Measurements from ENCODE around the gene NTN5.
A peak's percentile ranks its signal among the peaks of the same experiment; 100 is the strongest.

Gene NTN5

DNA sequence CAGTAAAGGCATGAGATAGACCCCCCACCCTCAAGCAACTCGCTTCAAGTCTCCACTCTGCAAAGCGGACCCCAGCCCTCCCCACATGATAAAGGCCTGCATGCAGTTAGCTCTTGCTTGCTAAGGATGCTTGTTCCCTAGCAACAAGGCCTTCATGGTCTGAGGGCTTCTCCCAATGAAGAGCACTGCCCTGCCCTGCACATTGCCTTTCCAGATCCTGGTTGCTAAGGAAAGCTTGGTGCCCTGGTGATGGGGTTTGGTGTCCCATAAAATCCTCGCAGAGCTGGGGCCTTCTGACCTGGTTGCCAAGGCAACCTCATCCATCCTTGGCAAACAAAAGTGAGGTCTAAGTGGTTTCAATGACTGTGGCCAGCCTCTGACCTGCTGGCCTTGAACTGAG lies 41.6 kb downstream of the NTN5 start:
- no peak for DNase-seq (ENCODE audit: extremely low read depth in 1 of 2, low read depth in 1 of 2)

DNA sequence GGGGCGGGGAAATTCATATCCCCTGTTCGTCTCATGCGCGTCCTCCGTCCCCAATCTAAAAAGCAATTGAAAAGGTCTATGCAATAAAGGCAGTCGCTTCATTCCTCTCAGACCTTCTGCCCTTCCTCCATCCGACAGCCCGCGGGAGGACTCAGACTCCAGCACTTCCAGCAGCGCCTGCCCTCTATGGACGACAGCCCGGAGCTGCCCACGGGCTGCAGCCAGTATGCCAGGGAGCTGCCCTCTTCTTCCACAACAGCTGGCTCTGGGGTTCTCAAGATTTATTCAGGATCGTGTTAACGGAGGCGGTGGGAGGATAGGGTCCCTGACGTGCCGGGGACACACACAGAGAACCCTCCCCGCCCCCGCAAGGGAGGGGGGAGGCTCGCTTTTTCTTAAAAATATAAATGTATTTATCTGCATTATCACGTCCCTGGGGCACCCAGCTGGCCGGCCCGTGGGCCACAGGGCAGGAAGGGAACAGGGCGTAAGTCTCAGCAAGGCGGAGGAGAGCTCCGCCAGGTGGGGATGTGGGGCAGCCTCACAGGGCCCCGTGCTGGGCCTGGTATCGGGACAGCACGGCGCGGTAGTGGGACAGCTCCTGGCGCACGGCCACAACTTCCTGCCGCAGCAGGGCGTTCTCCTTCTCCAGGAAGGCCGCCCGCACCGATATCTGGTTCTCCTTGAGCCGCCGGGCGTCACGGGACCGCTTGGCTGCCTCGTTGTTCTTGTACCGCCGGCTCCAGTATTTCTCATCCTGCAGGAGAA lies 42.3 kb downstream of the NTN5 start:
- DNase-seq (ENCODE audit: extremely low read depth in 1 of 2, low read depth in 1 of 2) = no peak

DNA sequence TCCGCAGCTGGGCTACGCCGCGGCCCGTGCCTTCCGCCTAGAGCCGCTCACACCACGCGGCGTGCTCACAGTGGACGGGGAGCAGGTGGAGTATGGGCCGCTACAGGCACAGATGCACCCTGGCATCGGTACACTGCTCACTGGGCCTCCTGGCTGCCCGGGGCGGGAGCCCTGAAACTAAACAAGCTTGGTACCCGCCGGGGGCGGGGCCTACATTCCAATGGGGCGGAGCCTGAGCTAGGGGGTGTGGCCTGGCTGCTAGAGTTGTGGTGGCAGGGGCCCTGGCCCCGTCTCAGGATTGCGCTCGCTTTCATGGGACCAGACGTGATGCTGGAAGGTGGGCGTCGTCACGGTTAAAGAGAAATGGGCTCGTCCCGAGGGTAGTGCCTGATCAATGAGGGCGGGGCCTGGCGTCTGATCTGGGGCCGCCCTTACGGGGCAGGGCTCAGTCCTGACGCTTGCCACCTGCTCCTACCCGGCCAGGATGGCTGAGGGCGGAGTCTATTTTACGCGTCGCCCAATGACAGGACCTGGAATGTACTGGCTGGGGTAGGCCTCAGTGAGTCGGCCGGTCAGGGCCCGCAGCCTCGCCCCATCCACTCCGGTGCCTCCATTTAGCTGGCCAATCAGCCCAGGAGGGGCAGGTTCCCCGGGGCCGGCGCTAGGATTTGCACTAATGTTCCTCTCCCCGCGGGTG lies 43.1 kb downstream of the NTN5 start:
- no peak for DNase-seq (ENCODE audit: extremely low read depth in 1 of 2, low read depth in 1 of 2)

DNA sequence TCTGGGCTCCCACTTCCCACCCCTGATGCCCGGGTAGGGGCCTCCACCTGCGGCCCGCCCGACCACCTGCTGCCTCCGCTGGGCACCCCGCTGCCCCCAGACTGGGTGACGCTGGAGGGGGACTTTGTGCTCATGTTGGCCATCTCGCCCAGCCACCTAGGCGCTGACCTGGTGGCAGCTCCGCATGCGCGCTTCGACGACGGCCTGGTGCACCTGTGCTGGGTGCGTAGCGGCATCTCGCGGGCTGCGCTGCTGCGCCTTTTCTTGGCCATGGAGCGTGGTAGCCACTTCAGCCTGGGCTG lies 43.6 kb downstream of the NTN5 start:
- DNase-seq (ENCODE audit: extremely low read depth in 1 of 2, low read depth in 1 of 2) = no peak

DNA sequence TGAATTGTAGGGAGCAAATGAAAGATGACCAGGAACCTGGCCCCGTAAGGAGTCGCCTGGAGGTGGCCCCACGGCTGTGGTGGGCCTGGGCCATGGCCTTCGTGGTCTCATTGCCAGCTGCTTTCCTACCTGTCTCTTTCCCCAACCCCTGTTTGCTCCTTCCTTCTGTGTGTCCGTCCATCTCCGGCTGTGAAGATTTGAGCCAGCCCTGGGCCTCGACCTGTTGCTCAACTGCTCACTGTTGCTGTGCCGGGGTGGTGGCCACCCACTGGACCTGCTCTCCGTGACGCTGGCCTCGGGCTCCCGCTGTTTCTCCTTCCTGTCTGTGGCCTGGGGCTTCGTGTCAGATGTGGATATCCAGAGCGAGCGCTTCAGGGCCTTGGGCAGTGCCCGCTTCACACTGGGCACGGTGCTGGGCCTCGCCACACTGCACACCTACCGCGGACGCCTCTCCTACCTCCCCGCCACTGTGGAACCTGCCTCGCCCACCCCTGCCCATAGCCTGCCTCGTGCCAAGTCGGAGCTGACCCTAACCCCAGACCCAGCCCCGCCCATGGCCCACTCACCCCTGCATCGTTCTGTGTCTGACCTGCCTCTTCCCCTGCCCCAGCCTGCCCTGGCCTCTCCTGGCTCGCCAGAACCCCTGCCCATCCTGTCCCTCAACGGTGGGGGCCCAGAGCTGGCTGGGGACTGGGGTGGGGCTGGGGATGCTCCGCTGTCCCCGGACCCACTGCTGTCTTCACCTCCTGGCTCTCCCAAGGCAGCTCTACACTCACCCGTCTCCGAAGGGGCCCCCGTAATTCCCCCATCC lies 44.1 kb downstream of the NTN5 start:
- DNase-seq (ENCODE audit: extremely low read depth in 1 of 2, low read depth in 1 of 2) = no peak

DNA sequence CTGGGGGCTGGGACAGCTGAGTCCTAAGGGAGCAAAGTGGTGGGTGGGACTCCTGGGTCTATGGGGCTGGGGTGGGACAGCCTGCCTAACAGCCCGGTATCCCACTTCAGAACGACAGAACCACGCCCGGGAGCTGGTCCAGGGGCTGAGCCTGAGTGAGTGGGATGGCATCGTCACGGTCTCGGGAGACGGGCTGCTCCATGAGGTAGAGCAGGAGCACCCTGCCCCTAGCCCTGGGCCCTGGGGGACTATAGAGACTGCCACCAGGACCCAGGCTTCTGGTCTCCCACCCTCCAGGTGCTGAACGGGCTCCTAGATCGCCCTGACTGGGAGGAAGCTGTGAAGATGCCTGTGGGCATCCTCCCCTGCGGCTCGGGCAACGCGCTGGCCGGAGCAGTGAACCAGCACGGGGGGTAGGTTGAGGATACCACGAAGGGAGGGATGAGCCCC lies 44.9 kb downstream of the NTN5 start:
- no peak for DNase-seq (ENCODE audit: extremely low read depth in 1 of 2, low read depth in 1 of 2)

DNA sequence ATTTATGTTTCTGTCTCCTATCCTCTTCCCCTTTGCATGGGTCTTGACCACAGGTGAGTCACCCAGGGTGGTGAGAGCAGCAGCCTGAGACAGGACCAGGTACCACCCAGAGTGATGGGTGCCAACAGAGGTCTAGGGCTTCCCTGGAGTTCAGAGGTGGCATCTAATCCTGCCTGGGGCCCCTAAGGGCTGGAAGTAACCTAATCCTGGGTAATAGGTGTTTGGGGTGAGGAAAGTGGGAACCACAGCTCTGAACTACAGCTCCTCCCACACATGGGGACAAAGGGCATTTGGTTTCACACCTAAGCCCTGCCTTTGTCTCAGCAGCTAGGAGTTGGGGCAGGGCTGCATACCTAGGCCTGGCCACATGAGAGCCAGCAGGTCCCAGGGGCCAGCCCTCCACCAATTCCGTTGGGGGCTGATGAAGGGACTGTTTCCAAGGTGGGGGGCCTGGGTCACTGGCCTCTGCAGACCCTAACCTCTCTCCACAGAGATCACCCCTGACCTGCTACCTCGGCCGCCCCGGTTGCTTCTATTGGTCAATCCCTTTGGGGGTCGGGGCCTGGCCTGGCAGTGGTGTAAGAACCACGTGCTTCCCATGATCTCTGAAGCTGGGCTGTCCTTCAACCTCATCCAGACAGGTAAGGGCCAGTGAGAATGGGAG lies 45.5 kb downstream of the NTN5 start:
- no peak for DNase-seq (ENCODE audit: extremely low read depth in 1 of 2, low read depth in 1 of 2)

DNA sequence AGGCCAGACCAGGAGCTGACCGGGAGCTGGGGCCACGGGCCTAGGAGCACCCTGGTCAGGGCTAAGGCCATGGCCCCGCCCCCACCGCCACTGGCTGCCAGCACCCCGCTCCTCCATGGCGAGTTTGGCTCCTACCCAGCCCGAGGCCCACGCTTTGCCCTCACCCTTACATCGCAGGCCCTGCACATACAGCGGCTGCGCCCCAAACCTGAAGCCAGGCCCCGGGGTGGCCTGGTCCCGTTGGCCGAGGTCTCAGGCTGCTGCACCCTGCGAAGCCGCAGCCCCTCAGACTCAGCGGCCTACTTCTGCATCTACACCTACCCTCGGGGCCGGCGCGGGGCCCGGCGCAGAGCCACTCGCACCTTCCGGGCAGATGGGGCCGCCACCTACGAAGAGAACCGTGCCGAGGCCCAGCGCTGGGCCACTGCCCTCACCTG lies 46.9 kb downstream of the NTN5 start:
- DNase-seq (ENCODE audit: extremely low read depth in 1 of 2, low read depth in 1 of 2) = no peak

DNA sequence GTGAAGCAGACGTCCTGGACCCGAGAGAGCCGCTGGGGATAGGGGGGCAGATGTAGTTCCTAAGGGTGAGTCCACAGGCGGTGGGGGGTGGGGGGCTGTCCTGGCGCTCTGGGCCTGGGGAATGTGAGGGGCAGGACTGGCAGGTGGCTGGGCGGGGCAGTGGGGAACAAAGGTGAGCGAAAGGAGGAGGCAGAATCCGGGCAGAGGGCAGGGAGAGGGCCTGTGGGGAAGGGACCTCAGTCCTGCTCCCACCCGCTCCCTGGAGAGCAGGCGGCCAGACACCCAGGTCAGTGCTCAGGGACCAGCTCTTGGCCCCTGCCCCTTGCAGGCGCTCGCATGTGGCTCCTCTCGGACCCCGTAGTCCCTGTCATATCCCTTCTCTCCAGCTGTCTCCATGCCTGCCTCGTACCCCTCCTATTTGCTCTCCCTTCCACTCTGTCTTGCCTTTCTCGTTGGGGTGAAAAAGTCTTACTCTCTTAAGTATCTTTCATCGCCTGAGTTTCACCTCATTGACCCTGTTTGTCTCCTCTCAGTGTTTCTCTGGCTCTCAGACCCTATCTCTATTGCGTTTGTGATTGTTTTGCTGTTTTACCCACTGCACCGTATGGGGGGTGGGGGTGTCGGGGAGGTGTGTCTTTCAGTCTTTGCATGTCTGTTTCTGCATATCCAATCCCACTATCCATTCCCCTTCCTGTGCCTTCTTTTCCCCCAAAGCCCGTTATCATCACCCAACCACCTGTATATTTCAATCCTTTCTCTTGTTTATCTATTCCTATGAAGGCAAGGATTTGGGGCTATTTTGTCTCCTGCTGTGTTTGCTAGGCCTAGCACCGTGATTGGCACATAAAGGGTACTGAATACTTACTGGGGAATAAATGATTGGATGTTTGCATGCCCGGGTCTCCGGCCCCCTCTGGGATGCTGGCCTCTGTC lies 47.8 kb downstream of the NTN5 start:
- DNase-seq (ENCODE audit: extremely low read depth in 1 of 2, low read depth in 1 of 2) = no peak

DNA sequence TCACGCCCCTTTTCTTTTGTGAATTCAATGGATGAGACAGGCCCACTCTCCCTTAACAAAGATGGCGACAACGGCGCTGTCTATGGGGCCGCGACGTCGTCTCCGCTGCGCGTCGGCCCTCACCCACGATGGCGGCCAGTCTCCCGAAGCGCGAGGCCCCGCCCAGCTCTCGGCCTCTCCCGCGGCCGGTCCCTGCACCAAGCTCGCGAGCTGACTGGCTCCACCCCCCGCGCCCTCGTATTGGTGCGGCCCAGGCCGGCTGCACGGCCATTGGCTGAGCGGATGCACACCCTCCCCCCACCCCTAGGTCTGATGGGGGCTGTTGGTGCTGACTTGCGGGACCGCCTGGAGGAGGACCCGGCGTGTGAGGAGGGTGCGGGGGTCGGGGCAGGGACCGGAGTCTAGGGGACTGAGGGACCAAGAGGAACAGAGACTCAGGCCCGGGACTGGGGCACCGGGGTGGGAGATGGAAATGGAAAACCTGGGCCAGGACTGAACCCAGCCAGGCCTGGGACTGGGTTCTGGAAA lies 48.7 kb downstream of the NTN5 start:
- DNase-seq (ENCODE audit: extremely low read depth in 1 of 2, low read depth in 1 of 2) = peak; percentile 97 to 98

DNA sequence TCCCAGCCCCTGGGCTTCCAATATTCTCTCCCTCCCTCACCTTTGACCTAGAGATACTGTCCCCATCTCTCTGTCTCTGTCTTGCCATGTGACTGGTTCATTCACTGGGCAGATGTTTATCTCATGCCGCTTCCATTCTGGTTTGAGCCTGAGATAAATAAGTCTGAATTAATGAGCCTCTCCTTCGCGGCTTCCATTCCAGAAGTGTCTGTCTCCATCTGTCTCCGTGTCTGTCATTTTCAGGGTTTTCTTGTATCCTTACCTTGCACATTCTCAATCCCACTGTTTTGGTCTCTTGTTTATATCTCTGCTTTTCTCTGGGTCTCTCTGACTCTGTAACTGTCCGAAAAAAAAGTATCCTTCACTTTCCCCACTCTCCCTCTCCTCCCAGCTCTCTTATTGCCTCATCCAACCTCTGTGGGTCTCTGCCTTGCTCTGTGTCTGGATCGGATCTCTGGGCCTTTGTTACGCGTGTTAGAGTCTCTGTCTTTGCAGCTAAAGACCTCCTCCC lies 49.2 kb downstream of the NTN5 start:
- no peak for DNase-seq (ENCODE audit: extremely low read depth in 1 of 2, low read depth in 1 of 2)

DNA sequence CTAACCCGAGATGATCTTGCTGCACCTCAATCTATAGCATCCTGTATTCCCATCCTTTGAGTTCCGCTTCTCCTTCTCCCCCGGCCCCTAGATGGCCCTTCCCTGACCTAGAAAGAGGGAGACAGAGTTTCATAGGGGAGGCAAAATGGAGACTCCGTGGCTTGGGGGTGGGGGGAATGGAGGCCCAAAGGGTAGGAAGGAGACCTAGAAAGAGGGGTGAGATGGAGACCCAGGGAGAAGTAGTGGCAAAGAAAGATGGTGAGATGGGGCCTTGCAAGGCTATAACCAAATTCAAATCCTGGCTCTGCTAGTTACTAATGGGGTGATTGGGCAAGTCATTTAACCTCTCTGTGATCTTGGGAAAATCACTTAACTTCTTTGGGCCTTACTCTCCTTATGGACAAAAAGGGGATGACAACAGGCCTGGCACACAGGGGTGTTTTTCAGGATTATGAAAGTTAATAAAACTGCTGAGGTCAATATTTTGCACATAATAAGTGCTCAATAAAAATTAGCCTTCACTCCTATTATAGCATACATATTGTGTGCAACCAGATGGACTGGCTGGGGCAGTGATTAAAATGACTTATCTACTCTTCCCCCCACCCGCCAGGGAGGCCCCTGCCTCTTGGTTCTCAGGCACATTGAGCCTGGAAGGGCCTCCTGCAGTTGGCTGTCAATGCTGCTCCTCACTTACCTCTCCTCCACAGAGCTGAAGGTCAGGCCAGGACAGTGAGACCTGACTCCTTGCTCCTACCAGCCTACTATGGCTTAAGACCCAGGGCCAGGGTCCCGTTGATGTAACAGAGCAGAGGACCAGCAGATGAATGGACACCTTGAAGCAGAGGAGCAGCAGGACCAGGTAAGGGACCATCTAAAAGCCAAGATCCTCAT lies 52.9 kb downstream of the NTN5 start:
- DNase-seq (ENCODE audit: extremely low read depth in 1 of 2, low read depth in 1 of 2) = no peak

DNA sequence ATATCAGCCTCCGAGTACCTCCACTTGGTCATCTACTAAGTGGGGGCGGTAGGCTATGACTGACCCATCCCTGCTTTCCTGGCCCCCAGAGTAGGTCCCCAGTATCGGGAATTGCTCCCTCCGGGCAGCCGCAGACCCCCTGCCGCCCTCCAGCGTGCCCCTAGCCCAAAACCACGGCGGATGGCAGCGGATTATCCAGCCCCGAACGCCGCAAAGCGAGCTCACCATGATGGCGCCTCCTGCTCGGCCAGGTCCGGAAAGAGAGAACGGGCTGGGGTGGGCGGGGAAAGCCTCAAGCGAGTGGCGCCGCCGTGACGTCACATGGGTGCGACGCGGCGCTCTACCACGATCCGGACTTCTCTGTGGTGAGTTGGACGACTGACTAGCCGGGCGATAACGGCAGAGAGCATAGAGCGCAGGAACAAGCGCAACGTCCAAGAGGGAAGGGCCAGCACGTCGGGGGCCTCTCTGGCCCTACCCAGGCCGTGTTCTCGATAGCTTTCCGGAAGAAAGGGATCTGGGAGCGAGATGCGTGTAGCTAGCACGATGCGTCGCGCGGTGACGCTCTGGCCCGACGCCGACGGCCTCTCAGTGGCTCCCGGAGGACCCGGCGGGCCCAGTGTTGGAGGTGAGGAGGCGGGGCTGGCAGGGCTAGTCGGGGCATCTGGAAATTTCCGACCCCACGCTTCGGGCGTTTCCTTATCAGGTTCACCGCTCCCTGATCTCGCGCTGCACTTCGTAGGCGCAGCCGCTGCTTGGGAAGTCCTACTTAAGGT lies 53.7 kb downstream of the NTN5 start, which contains the start of the genes RPL18 and SPHK2:
Gene RPL18 (minus strand): TSS at position 263 of the 776 bp plus-strand sequence. CDS start 35 bp downstream, at position 228.
Gene SPHK2 (plus strand): TSS at position 591 of the 776 bp plus-strand sequence. CDS start 1,009 bp downstream, outside the sequence.
- peak; percentile 93 to 94 for DNase-seq (ENCODE audit: extremely low read depth in 1 of 2, low read depth in 1 of 2)

DNA sequence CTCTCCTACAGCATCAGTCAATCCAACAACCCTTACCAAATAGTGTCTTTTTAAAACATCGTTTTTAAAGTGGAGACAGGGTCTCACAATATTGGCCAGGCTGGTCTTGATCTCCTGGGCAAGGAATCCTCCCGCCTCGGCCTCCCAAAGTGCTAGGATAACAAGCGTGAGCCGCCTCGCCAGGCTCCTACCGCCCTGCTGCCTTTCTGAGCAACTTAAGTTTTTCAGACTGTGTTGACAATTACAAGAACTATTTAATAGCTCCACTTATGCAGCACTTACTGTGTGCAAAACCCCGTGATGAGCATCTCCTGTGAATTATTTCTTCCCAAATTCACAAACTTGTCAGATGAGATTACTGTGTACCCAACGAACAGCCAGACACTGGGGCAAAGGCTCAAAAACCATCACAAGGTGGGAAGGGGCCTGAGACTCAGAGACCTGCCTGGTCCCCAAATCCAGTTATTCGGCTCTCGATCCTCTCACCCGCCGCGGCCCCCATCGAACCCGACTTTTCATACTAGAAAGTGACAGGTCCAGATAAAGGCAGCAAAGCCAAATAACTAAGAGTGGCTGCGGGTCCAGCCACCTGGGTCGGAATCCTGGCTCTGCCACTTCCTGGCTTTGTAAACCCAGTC lies 54.4 kb downstream of the NTN5 start:
- DNase-seq (ENCODE audit: extremely low read depth in 1 of 2, low read depth in 1 of 2) = no peak

DNA sequence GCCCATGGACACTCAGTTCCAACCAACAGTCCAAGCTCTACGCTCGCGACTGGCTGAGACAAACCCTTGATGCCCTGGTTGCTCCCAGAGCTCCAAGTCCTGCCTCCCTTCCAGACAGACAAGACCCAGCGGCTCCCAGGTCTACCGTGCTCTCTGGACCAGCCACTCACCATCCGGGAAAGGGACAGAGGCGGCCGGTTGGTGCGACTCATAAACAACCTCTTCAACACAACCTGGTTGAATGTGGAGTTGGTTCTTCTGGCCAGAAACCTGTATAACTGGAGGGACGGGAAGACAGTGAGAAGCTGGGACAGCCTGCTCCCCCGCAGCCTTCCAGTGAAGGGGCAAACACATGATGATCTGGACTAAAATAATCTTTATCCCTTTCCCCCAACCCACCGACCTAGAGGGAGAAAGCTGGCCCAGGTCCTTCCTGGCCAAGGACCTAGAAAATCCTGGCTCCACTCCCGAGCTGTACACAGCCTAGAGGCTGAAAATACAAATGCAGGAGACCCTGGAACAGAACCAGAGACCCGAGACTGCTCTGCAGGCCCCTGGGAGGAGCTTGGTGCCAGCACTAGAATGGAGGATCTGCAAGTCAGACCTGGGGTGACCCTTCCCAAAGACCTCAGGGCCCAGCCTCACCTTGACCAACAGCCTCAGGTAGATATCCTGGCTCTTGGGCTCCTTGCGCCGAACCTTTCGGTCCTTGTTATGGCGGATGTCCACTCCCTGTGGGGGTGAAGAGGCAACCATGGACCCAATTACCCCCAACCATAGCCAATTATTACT lies 55.5 kb downstream of the NTN5 start:
- no peak for DNase-seq (ENCODE audit: extremely low read depth in 1 of 2, low read depth in 1 of 2)

DNA sequence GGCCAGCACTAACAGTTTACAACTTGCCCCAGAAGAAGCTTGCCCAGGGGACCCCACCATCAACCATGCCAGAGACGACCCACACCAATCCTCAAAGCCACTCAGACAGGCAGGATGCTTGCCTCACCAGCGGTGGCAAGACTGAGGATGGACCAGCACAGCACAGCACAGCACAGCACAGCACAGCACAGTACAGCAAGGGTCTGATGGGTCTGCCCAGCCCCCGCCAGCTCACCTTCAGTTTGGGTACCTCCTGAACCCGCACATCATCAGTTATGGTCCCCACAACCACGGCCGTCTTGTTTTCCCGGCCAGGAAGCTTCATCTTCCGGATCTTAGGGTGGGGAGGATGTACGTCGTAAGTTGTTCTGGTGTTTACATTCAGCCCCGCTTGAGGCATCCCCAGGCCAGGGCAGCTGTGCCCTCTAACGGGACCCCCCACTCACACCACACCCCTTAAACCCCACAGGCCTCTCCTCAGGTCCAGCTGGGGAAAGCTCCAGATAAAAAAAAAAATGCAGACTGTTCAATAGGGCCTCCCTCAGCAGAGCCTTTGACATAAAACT lies 56.2 kb downstream of the NTN5 start:
- no peak for DNase-seq (ENCODE audit: extremely low read depth in 1 of 2, low read depth in 1 of 2)
